ENCODE data around the gene PRDX5. TPM values are rescaled to one million over a fixed set of nuclear protein-coding genes. Genes with fewer than 3 reads are reported as not detected.

The PRDX5 gene
- total and polyA plus RNA-seq, 2 donors = 222 to 286 TPM

- no peak for DNase-seq (ENCODE audit: low read depth in 6 of 9, low spot score in 9 of 9)
- H3K27ac ChIP-seq (ENCODE audit: low read depth in 1 of 2, low read length in 1 of 2) = no peak overlapping the region
- WGBS = 95% methylated on average over 14 of the region's 14 CpGs
Measured at GRCh38 chr11:64348383-64349024, 30.6 kb downstream of the PRDX5 start.

GRCh38 chr11:64349025-64349387, 31.1 kb downstream of the PRDX5 start:
- H3K36me3 ChIP-seq (ENCODE audit: control insufficient read depth in 2 of 2, insufficient read depth in 2 of 2, low read length in 1 of 2) = peaks cover 34 to 64% of the 10 kb centered on the region in 2 donors

More at GRCh38 chr11:64348383-64349024, 30.6 kb downstream of the PRDX5 start:
- Histone ChIP-seq H3K4me1 (ENCODE audit: control insufficient read depth in 2 of 2, insufficient read depth in 2 of 2, low read length in 2 of 2) (no peaks in the 10 kb centered on the region), H3K27me3 (ENCODE audit: control insufficient read depth in 2 of 2, insufficient read depth in 1 of 2, low read length in 1 of 2) (no peaks in the 10 kb centered on the region), H3K9me3 (ENCODE audit: control insufficient read depth in 2 of 2, insufficient read depth in 1 of 2, low read length in 1 of 2) (no peaks in the 10 kb centered on the region), H3K36me3 (ENCODE audit: control insufficient read depth in 2 of 2, insufficient read depth in 2 of 2, low read length in 1 of 2) (peaks cover 36 to 65% of the 10 kb centered on the region in 2 donors), H3K4me3 (ENCODE audit: low read length in 2 of 2) (no peak overlapping the region)

DNA sequence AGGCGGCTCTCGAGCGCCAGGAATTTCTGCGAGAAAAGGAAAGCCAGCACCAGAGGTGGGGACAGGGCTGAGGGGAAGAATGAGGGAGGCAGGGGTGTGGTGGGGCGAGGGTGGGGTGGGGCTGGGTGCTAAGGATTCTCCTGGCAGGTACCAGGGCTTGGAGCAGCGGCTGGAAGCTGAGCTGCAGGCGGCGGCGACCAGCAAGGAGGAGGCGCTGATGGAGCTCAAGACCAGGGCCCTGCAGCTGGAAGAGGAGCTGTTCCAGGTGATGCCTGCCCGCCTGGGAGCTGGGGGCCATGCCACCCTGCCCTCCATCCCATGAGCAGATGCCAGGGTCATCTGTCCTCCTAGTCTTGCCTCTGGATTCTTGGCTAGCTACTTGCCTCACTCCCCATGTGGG, 31.5 kb downstream of the PRDX5 start:
- H3K27me3 ChIP-seq (ENCODE audit: control insufficient read depth in 2 of 2, insufficient read depth in 1 of 2, low read length in 1 of 2) = no peaks in the 10 kb centered on the region
- no peaks in the 10 kb centered on the region for H3K4me1 ChIP-seq (ENCODE audit: control insufficient read depth in 2 of 2, insufficient read depth in 2 of 2, low read length in 2 of 2)
- no peak overlapping the region for H3K4me3 ChIP-seq (ENCODE audit: low read length in 2 of 2)
- no peaks in the 10 kb centered on the region for H3K9me3 ChIP-seq (ENCODE audit: control insufficient read depth in 2 of 2, insufficient read depth in 1 of 2, low read length in 1 of 2)
- DNase-seq (ENCODE audit: low read depth in 6 of 9, low spot score in 9 of 9) = no peak
- no peak overlapping the region for H3K27ac ChIP-seq (ENCODE audit: low read depth in 1 of 2, low read length in 1 of 2)
- 93% methylated on average over 11 of the region's 11 CpGs for WGBS
- H3K36me3 ChIP-seq (ENCODE audit: control insufficient read depth in 2 of 2, insufficient read depth in 2 of 2, low read length in 1 of 2) = peaks cover 30 to 64% of the 10 kb centered on the region in 2 donors

More at GRCh38 chr11:64349025-64349387, 31.1 kb downstream of the PRDX5 start:
- 96% methylated on average over 7 of the region's 7 CpGs for WGBS
- no peaks in the 10 kb centered on the region for H3K4me1 ChIP-seq (ENCODE audit: control insufficient read depth in 2 of 2, insufficient read depth in 2 of 2, low read length in 2 of 2)
- H3K9me3 ChIP-seq (ENCODE audit: control insufficient read depth in 2 of 2, insufficient read depth in 1 of 2, low read length in 1 of 2) = no peaks in the 10 kb centered on the region
- no peak overlapping the region for H3K4me3 ChIP-seq (ENCODE audit: low read length in 2 of 2)
- H3K27ac ChIP-seq (ENCODE audit: low read depth in 1 of 2, low read length in 1 of 2) = no peak overlapping the region
- H3K27me3 ChIP-seq (ENCODE audit: control insufficient read depth in 2 of 2, insufficient read depth in 1 of 2, low read length in 1 of 2) = no peaks in the 10 kb centered on the region
- DNase-seq (ENCODE audit: low read depth in 6 of 9, low spot score in 9 of 9) = no peak

DNA sequence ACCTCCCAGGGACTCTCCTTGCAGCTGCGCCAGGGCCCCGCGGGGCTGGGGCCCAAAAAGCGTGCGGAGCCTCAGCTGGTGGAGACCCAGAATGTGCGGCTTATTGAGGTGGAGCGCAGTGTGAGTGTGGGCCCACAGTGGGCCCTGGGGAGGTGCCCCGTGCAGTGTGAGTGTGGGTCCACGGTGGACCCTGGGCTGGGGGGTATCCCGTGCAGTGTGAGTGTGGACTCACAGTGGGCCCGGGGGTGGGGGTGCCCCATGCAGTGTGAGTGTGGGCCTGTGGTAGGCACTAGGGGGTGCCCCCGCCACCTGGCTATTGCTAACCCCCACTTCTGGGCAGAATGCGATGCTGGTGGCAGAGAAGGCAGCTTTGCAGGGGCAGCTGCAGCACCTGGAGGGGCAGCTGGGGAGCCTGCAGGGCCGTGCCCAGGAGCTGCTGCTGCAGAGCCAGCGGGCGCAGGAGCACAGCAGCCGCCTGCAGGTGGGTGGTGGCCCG, 33.3 kb downstream of the PRDX5 start:
- H3K9me3 ChIP-seq (ENCODE audit: control insufficient read depth in 2 of 2, insufficient read depth in 1 of 2, low read length in 1 of 2) = no peaks in the 10 kb centered on the region
- no peak overlapping the region for H3K27ac ChIP-seq (ENCODE audit: low read depth in 1 of 2, low read length in 1 of 2)
- H3K27me3 ChIP-seq (ENCODE audit: control insufficient read depth in 2 of 2, insufficient read depth in 1 of 2, low read length in 1 of 2) = no peaks in the 10 kb centered on the region
- 93% methylated on average over 18 of the region's 18 CpGs for WGBS
- DNase-seq (ENCODE audit: low read depth in 6 of 9, low spot score in 9 of 9) = no peak
- H3K4me3 ChIP-seq (ENCODE audit: low read length in 2 of 2) = no peak overlapping the region
- peaks cover 25 to 47% of the 10 kb centered on the region in 2 donors for H3K36me3 ChIP-seq (ENCODE audit: control insufficient read depth in 2 of 2, insufficient read depth in 2 of 2, low read length in 1 of 2)
- peaks cover 4 to 10% of the 10 kb centered on the region in 2 donors for H3K4me1 ChIP-seq (ENCODE audit: control insufficient read depth in 2 of 2, insufficient read depth in 2 of 2, low read length in 2 of 2)

- DNase-seq (ENCODE audit: low read depth in 6 of 9, low spot score in 9 of 9) = no peak
- 97% methylated on average over 33 of the region's 33 CpGs for WGBS
- H3K4me3 ChIP-seq (ENCODE audit: low read length in 2 of 2) = no peak overlapping the region
- peaks cover 4 to 11% of the 10 kb centered on the region in 2 donors for H3K4me1 ChIP-seq (ENCODE audit: control insufficient read depth in 2 of 2, insufficient read depth in 2 of 2, low read length in 2 of 2)
- H3K27me3 ChIP-seq (ENCODE audit: control insufficient read depth in 2 of 2, insufficient read depth in 1 of 2, low read length in 1 of 2) = no peaks in the 10 kb centered on the region
- H3K36me3 ChIP-seq (ENCODE audit: control insufficient read depth in 2 of 2, insufficient read depth in 2 of 2, low read length in 1 of 2) = peaks cover 27 to 52% of the 10 kb centered on the region in 2 donors
- no peak overlapping the region for H3K27ac ChIP-seq (ENCODE audit: low read depth in 1 of 2, low read length in 1 of 2)
- no peaks in the 10 kb centered on the region for H3K9me3 ChIP-seq (ENCODE audit: control insufficient read depth in 2 of 2, insufficient read depth in 1 of 2, low read length in 1 of 2)
Measured at GRCh38 chr11:64352099-64352994, 34.4 kb downstream of the PRDX5 start.

GRCh38 chr11:64352995-64353714, 35.2 kb downstream of the PRDX5 start:
- 96% methylated on average over 34 of the region's 34 CpGs for WGBS
- DNase-seq (ENCODE audit: low read depth in 6 of 9, low spot score in 9 of 9) = no peak

DNA sequence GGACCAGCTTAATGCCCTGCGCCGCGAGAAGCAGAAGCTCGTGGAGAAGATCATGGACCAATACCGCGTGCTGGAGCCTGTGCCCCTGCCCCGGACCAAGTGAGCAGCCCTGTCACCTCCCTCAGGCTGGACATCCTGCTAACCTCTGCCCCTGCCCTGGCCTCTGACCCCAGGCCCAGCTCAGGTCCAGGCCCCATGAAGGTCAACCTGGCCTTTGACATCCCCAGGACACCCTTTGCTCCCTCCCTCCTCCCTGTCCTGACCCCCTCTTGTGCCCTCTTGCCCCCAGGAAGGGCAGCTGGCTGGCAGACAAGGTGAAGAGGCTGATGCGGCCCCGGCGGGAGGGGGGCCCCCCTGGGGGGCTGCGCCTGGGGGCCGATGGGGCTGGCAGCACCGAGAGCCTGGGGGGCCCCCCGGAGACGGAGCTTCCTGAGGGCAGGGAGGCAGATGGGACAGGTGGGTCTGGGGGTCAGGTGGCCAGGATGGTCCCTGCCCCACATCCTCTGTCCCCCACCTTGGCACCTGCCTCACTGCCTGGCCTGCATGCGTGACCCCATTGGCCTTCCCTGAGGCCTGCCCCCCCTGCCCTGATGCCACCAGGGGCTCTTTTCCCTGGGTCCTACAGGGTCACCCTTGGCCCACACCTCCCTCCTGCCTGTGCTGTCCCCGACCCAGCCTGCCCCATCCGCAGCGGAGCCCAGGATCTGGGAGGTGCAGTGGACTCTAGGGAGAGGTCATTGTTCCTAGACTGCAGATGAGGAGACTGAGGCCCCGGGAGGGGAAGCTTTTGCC, 36.0 kb downstream of the PRDX5 start:
- Histone ChIP-seq H3K4me1 (ENCODE audit: control insufficient read depth in 2 of 2, insufficient read depth in 2 of 2, low read length in 2 of 2) (peaks cover 13 to 26% of the 10 kb centered on the region in 2 donors), H3K9me3 (ENCODE audit: control insufficient read depth in 2 of 2, insufficient read depth in 1 of 2, low read length in 1 of 2) (no peaks in the 10 kb centered on the region), H3K36me3 (ENCODE audit: control insufficient read depth in 2 of 2, insufficient read depth in 2 of 2, low read length in 1 of 2) (peaks cover 21 to 49% of the 10 kb centered on the region in 2 donors), H3K27ac (ENCODE audit: low read depth in 1 of 2, low read length in 1 of 2) (no peak overlapping the region), H3K27me3 (ENCODE audit: control insufficient read depth in 2 of 2, insufficient read depth in 1 of 2, low read length in 1 of 2) (peaks cover 0 to 2% of the 10 kb centered on the region in 2 donors), H3K4me3 (ENCODE audit: low read length in 2 of 2) (no peak overlapping the region)
- DNase-seq (ENCODE audit: low read depth in 6 of 9, low spot score in 9 of 9) = no peak
- 93% methylated on average over 20 of the region's 20 CpGs for WGBS

More at GRCh38 chr11:64352995-64353714, 35.2 kb downstream of the PRDX5 start:
- Histone ChIP-seq H3K27ac (ENCODE audit: low read depth in 1 of 2, low read length in 1 of 2) (no peak overlapping the region), H3K4me1 (ENCODE audit: control insufficient read depth in 2 of 2, insufficient read depth in 2 of 2, low read length in 2 of 2) (peaks cover 5 to 19% of the 10 kb centered on the region in 2 donors), H3K9me3 (ENCODE audit: control insufficient read depth in 2 of 2, insufficient read depth in 1 of 2, low read length in 1 of 2) (no peaks in the 10 kb centered on the region), H3K4me3 (ENCODE audit: low read length in 2 of 2) (no peak overlapping the region), H3K27me3 (ENCODE audit: control insufficient read depth in 2 of 2, insufficient read depth in 1 of 2, low read length in 1 of 2) (no peaks in the 10 kb centered on the region), H3K36me3 (ENCODE audit: control insufficient read depth in 2 of 2, insufficient read depth in 2 of 2, low read length in 1 of 2) (peaks cover 26 to 52% of the 10 kb centered on the region in 2 donors)

Measured in thymus (tissue), 11 donors.